Ramos (cell line): ENCODE data around the gene USP17L22.
"Not testable (repeated sequence)": the region's sequence is repeated elsewhere in the genome, so short reads cannot be mapped to it uniquely, and the experiment has no call there.

Source experiments
- in situ Hi-C: fragments of 300-500 bp; cut with MboI; formaldehyde crosslinking; loops from one replicate; pipeline ENCODE4 v1.14.3; 2022; ENCODE audit warnings: low sequenced_read_pairs; ENCODE audit not compliant: unreplicated experiment

Gene USP17L22

GRCh38 chr4:9267319-9267718 lies at the start of gene USP17L22:
TSS of gene USP17L22 (plus strand) at chr4:9267619. CDS start at chr4:9267619, 0 bp downstream.
- in situ Hi-C loops = not testable (repeated sequence)

GRCh38 chr4:9219852-9220251 lies 47.6 kb upstream of the USP17L22 start, which contains the start of gene USP17L12:
TSS of gene USP17L12 (plus strand) at chr4:9220152. CDS start at chr4:9220152, 0 bp downstream.
- in situ Hi-C loops = not testable (repeated sequence)

GRCh38 chr4:9224596-9224995 lies 42.8 kb upstream of the USP17L22 start, which contains the start of gene USP17L13:
TSS of gene USP17L13 (plus strand) at chr4:9224896. CDS start at chr4:9224896, 0 bp downstream.
- in situ Hi-C loops = not testable (repeated sequence)

- in situ Hi-C loops = not testable (repeated sequence)
These were observed 37.2 kb upstream of the USP17L22 start for GRCh38 chr4:9230249-9230648.

- in situ Hi-C loops = not testable (repeated sequence)
These were observed 33.3 kb upstream of the USP17L22 start, which contains the start of gene USP17L15 for GRCh38 chr4:9234085-9234484. TSS of gene USP17L15 (plus strand) at chr4:9234385. CDS start at chr4:9234385, 0 bp downstream.

- in situ Hi-C loops = not testable (repeated sequence)
These were observed 29.0 kb upstream of the USP17L22 start for GRCh38 chr4:9238461-9238860.

GRCh38 chr4:9243579-9243978 lies 23.8 kb upstream of the USP17L22 start, which contains the start of gene USP17L17:
TSS of gene USP17L17 (plus strand) at chr4:9243879. CDS start at chr4:9243879, 0 bp downstream.
- in situ Hi-C loops = not testable (repeated sequence)

GRCh38 chr4:9247953-9248680 lies 19.3 kb upstream of the USP17L22 start, which contains the start of gene USP17L18:
TSS of gene USP17L18 (plus strand) at chr4:9248630. CDS start at chr4:9248630, 0 bp downstream.
- in situ Hi-C loops = not testable (repeated sequence)

GRCh38 chr4:9253078-9253477 lies 14.3 kb upstream of the USP17L22 start, which contains the start of gene USP17L19:
TSS of gene USP17L19 (plus strand) at chr4:9253378. CDS start at chr4:9253378, 0 bp downstream.
- in situ Hi-C loops = not testable (repeated sequence)

- in situ Hi-C loops = not testable (repeated sequence)
These were observed 9.6 kb upstream of the USP17L22 start, which contains the start of gene USP17L20 for GRCh38 chr4:9257824-9258223. TSS of gene USP17L20 (plus strand) at chr4:9258124. CDS start at chr4:9258124, 0 bp downstream.

- in situ Hi-C loops = not testable (repeated sequence)
These were observed 4.8 kb upstream of the USP17L22 start, which contains the start of gene USP17L21 for GRCh38 chr4:9262572-9262971. TSS of gene USP17L21 (plus strand) at chr4:9262872. CDS start at chr4:9262872, 0 bp downstream.

GRCh38 chr4:9271719-9272118 lies 4.3 kb downstream of the USP17L22 start:
- in situ Hi-C loops = not testable (repeated sequence)
